Epithelial cell of prostate (primary cell): ENCODE data around the gene WDR37.
"Not testable (repeated sequence)": the region's sequence is repeated elsewhere in the genome, so short reads cannot be mapped to it uniquely, and the experiment has no call there.

Experiments
- DNase-seq: peaks from one replicate; pipeline ENCODE4 v3.0.0-alpha.2; 2011; ENCODE audit warnings: low read depth, low spot score
- H3K27ac ChIP-seq: fragments of 450-650 bp; 2 replicates; pipeline ENCODE4 v1.5.1; 2017; ENCODE audit warnings: mild to moderate bottlenecking

The WDR37 gene

GRCh38 chr10:1100691-1101368 lies 44.6 kb downstream of the WDR37 start:
- no peak for DNase-seq
- H3K27ac ChIP-seq = no peak overlapping the region

GRCh38 chr10:1101946-1102345 lies 45.8 kb downstream of the WDR37 start:
- DNase-seq = no peak
- H3K27ac ChIP-seq = no peak overlapping the region

- H3K27ac ChIP-seq = no peak overlapping the region
- no peak for DNase-seq
These were observed 46.2 kb downstream of the WDR37 start for GRCh38 chr10:1102416-1102815.

GRCh38 chr10:1102831-1103230 lies 46.6 kb downstream of the WDR37 start:
- DNase-seq = no peak
- H3K27ac ChIP-seq = no peak overlapping the region

GRCh38 chr10:1103551-1103950 lies 47.4 kb downstream of the WDR37 start:
- H3K27ac ChIP-seq = no peak overlapping the region
- DNase-seq = no peak

GRCh38 chr10:1104971-1105370 lies 48.8 kb downstream of the WDR37 start:
- DNase-seq = no peak
- H3K27ac ChIP-seq = no peak overlapping the region

- no peak overlapping the region for H3K27ac ChIP-seq
- no peak for DNase-seq
These were observed 50.8 kb downstream of the WDR37 start for GRCh38 chr10:1107004-1107403.

GRCh38 chr10:1107679-1108078 lies 51.5 kb downstream of the WDR37 start:
- no peak overlapping the region for H3K27ac ChIP-seq
- DNase-seq = peak; percentile 24

- peak; percentile 66 for DNase-seq
These were observed 53.8 kb downstream of the WDR37 start for GRCh38 chr10:1109795-1110673.

GRCh38 chr10:1110674-1111119 lies 54.5 kb downstream of the WDR37 start:
- DNase-seq = no peak
- peak overlapping the region; percentile 85 for H3K27ac ChIP-seq

More at GRCh38 chr10:1109795-1110673, 53.8 kb downstream of the WDR37 start:
- H3K27ac ChIP-seq = peak overlapping the region; percentile 85

GRCh38 chr10:1114315-1114714 lies 58.1 kb downstream of the WDR37 start:
- DNase-seq = no peak
- H3K27ac ChIP-seq = no peak overlapping the region

- no peak overlapping the region for H3K27ac ChIP-seq
- DNase-seq = no peak
These were observed 58.8 kb downstream of the WDR37 start for GRCh38 chr10:1114719-1115606.

- no peak overlapping the region for H3K27ac ChIP-seq
- no peak for DNase-seq
These were observed 59.4 kb downstream of the WDR37 start for GRCh38 chr10:1115607-1115955.

GRCh38 chr10:1116051-1116450 lies 59.9 kb downstream of the WDR37 start:
- no peak for DNase-seq
- H3K27ac ChIP-seq = no peak overlapping the region

GRCh38 chr10:1116696-1117280 lies 60.6 kb downstream of the WDR37 start:
- no peak overlapping the region for H3K27ac ChIP-seq
- DNase-seq = no peak

- DNase-seq = no peak
- no peak overlapping the region for H3K27ac ChIP-seq
These were observed 61.5 kb downstream of the WDR37 start for GRCh38 chr10:1117651-1118050.

GRCh38 chr10:1118318-1118717 lies 62.1 kb downstream of the WDR37 start:
- not testable (repeated sequence) for DNase-seq, H3K27ac ChIP-seq

GRCh38 chr10:1119027-1119426 lies 62.8 kb downstream of the WDR37 start:
- no peak overlapping the region for H3K27ac ChIP-seq

GRCh38 chr10:1119501-1119900 lies 63.3 kb downstream of the WDR37 start:
- no peak for DNase-seq
- H3K27ac ChIP-seq = no peak overlapping the region

More at GRCh38 chr10:1119027-1119426, 62.8 kb downstream of the WDR37 start:
- DNase-seq = no peak

GRCh38 chr10:1120306-1120705 lies 64.1 kb downstream of the WDR37 start:
- no peak for DNase-seq
- no peak overlapping the region for H3K27ac ChIP-seq
